Measurements from ENCODE around the gene KIZ. TPM values are rescaled to one million over a fixed set of nuclear protein-coding genes. Genes with fewer than 3 reads are reported as not detected.

KIZ gene
- total and polyA plus RNA-seq, 2 donors from 2014 or later, result 17.3 to 21.8 TPM

DNA sequence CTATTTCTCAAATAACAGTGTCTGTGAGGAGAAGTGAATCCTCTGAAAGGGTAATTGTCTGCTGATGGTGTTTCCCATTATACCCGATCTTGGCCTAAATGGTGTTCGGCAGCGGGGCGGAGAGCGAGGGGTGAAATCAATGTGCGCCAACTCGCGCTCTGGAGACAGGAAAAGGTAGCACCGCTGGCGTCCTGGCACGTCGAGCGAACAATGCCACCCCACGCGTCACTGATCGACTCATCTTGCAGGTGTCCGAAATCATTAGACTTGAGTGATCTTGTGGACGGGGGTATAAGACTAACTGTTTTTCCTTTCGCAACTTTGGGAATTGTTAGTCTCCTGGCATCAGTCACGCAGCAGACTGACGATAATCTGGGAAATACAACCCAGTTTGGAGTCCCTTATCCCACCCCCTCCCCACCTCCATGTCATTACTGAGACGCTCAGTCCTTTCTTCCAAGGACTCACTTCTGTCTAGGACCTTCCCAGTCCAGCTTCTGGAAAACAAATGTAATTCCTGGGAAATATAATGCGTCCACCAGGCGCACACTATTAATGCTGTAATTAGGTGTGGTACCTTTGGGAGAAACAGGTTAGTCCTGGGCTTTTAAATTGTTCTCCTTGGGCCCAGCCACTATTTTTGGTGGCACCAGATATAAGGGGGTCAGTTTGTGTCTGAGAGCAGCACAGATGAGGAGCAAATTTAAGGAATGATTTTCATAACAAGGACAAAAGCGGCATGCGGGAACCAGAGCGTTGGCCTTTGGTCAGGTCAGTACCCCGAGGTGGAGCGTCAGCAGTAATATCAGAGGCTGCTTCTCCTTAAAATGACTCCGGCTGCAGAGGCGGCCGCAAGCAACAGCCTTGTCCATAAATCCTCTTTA is 22.1 kb upstream of the KIZ start:
- intact Hi-C loops (cut with DNase I), result no loop called here
- DNase-seq, result peak in 1 of 5 donors; percentile 12

DNA sequence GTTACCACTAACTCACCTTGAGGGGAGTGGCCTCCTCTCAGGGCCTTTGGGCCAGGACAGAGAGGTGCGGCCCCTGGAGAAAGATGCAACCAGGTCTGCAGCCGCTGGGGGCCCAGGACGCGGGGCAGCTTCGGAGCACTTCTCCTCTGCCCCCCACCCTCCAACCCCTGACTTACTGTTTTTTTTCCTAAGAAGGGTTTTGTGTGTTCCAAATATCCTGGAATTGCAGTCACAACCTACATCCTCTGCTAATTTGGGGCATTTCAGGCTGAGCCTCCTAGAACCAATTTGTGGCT is 21.5 kb upstream of the KIZ start:
- Histone ChIP-seq H3K4me1 (ENCODE audit: control insufficient read depth in 2 of 3, insufficient read depth in 2 of 3, low read depth in 1 of 3, low read length in 3 of 3) (peaks cover 0 to 14% (median 0%) of the 10 kb centered on the region in 3 donors), H3K27me3 (ENCODE audit: control insufficient read depth, insufficient read depth, low read length) (peaks cover 66% of the 10 kb centered on the region), H3K27ac (ENCODE audit: low read depth in 2 of 2, low read length in 2 of 2) (no peak overlapping the region), H3K9ac (ENCODE audit: low read length in 3 of 3) (no peak overlapping the region), H3K36me3 (ENCODE audit: control insufficient read depth in 2 of 3, insufficient read depth in 3 of 3, low read length in 3 of 3) (no peaks in the 10 kb centered on the region), H3K4me3 (ENCODE audit: low read length in 3 of 3) (no peak overlapping the region), H3K9me3 (ENCODE audit: control insufficient read depth in 2 of 3, insufficient read depth in 1 of 3, low read length in 3 of 3) (no peaks in the 10 kb centered on the region)
- FAIRE-seq (no peak), DNase-seq (no peak)
- TF ChIP-seq, protein P1, sequence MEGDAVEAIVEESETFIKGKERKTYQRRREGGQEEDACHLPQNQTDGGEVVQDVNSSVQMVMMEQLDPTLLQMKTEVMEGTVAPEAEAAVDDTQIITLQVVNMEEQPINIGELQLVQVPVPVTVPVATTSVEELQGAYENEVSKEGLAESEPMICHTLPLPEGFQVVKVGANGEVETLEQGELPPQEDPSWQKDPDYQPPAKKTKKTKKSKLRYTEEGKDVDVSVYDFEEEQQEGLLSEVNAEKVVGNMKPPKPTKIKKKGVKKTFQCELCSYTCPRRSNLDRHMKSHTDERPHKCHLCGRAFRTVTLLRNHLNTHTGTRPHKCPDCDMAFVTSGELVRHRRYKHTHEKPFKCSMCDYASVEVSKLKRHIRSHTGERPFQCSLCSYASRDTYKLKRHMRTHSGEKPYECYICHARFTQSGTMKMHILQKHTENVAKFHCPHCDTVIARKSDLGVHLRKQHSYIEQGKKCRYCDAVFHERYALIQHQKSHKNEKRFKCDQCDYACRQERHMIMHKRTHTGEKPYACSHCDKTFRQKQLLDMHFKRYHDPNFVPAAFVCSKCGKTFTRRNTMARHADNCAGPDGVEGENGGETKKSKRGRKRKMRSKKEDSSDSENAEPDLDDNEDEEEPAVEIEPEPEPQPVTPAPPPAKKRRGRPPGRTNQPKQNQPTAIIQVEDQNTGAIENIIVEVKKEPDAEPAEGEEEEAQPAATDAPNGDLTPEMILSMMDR (IDR thresholded peaks at IDR 0.05; ENCODE audit: borderline replicate concordance, extremely low read depth, insufficient read depth), result no peak
- intact Hi-C loops (cut with DNase I), result no loop called here

More for the DNA sequence above, 22.1 kb upstream of the KIZ start:
- Histone ChIP-seq H3K9me3 (ENCODE audit: control insufficient read depth in 2 of 3, insufficient read depth in 1 of 3, low read length in 3 of 3) (no peaks in the 10 kb centered on the region), H3K9ac (ENCODE audit: low read length in 3 of 3) (no peak overlapping the region), H3K36me3 (ENCODE audit: control insufficient read depth in 2 of 3, insufficient read depth in 3 of 3, low read length in 3 of 3) (no peaks in the 10 kb centered on the region), H3K27ac (ENCODE audit: low read depth in 2 of 2, low read length in 2 of 2) (no peak overlapping the region), H3K4me3 (ENCODE audit: low read length in 3 of 3) (no peak overlapping the region), H3K4me1 (ENCODE audit: control insufficient read depth in 2 of 3, insufficient read depth in 2 of 3, low read depth in 1 of 3, low read length in 3 of 3) (peaks cover 0 to 14% (median 0%) of the 10 kb centered on the region in 3 donors), H3K27me3 (ENCODE audit: control insufficient read depth, insufficient read depth, low read length) (peaks cover 71% of the 10 kb centered on the region)
- no peak for FAIRE-seq
- TF ChIP-seq, protein P1 (IDR thresholded peaks at IDR 0.05; ENCODE audit: borderline replicate concordance, extremely low read depth, insufficient read depth), result no peak

DNA sequence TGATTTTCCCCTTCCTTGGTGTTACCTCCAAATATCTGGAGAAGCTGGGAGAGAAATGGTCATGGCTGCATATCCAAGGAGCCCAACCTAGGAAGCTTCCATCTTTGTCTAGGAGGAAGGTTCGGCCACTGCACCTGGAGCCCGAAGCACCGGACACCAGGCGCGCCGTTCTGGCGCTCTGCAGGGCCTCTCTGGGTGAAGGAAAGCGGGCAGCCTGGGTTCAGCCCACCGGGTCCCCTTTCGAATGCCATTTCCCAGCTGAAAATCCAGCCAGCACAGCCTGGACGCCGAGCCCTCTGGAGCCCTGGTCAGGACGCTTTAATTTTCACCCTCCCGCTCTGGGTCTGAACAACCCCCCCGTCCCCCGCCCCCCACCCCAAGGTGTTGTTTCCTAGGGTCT is 21.0 kb upstream of the KIZ start:
- DNase-seq (peak in 2 of 5 donors; percentile 2 to 12), FAIRE-seq (no peak)
- H3K4me1 ChIP-seq (ENCODE audit: control insufficient read depth in 2 of 3, insufficient read depth in 2 of 3, low read depth in 1 of 3, low read length in 3 of 3), result peaks cover 0 to 14% (median 0%) of the 10 kb centered on the region in 3 donors
- no peak overlapping the region for H3K9ac ChIP-seq (ENCODE audit: low read length in 3 of 3)
- H3K9me3 ChIP-seq (ENCODE audit: control insufficient read depth in 2 of 3, insufficient read depth in 1 of 3, low read length in 3 of 3), result no peaks in the 10 kb centered on the region
- no peak overlapping the region for H3K4me3 ChIP-seq (ENCODE audit: low read length in 3 of 3)
- H3K27me3 ChIP-seq (ENCODE audit: control insufficient read depth, insufficient read depth, low read length), result peaks cover 63% of the 10 kb centered on the region
- H3K27ac ChIP-seq (ENCODE audit: low read depth in 2 of 2, low read length in 2 of 2), result no peak overlapping the region
- H3K36me3 ChIP-seq (ENCODE audit: control insufficient read depth in 2 of 3, insufficient read depth in 3 of 3, low read length in 3 of 3), result no peaks in the 10 kb centered on the region
- intact Hi-C loops (cut with DNase I), result no loop called here
- TF ChIP-seq, protein P1 (IDR thresholded peaks at IDR 0.05; ENCODE audit: borderline replicate concordance, extremely low read depth, insufficient read depth), result no peak
